ENCODE results near the gene BOLA1. TPM values are rescaled to one million over a fixed set of nuclear protein-coding genes. Genes with fewer than 3 reads are reported as not detected.

The BOLA1 gene
- total RNA-seq, 4 donors from 2014 or later, result 7.4 to 61.0 (median 31.5) TPM

DNA sequence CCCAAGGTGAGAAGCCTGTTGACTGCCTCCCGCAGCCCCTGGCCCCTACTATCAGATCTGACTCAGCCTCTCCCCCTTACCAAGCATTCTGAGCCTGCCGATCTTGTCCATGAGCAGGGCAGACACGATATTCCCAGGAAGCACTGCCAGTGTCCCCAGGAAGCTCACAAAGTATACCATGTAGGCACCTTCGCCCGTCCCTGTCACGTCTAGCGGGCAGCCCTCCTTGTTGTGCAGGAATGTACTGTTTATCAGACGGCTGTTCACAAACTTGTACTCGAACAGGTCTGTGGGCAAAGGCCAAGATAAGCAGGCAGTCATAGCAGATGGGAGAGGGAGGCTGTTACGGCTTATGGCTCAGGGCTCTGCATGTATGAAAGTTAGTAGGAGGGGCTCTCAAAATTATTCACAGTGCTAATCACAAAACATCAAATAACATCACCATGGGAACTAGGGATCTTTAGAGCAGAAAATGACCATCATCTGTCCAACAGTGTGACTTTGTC, 7.3 kb downstream of the BOLA1 start:
- WGBS, 2 donors (ENCODE audit: low coverage in 1 of 2), result 87% methylated on average over 10 of the region's 10 CpGs; no CpG with 5 or more reads in 1 of the 2 donors
- Histone ChIP-seq H3K9me3 (no peaks in the 10 kb centered on the region), H3K36me3 (no peaks in the 10 kb centered on the region), H3K27ac (no peak overlapping the region), H3K4me3 (no peak overlapping the region), H3K4me1 (no peaks in the 10 kb centered on the region), H3K27me3 (no peaks in the 10 kb centered on the region)
- in situ Hi-C loops (cut with MboI; ENCODE audit: low pct_ligation_motif_present in 1 of 4, low pct_unique_long_range_greater_than_20kb in 1 of 4, low sequenced_read_pairs in 3 of 4) (no loop called here), intact Hi-C loops (cut with DNase I; ENCODE audit: low total_unique reads) (no loop called here)
- no peak for DNase-seq
- no peak for TF ChIP-seq POLR2A (IDR thresholded peaks at IDR 0.05)
- TF ChIP-seq, protein P1, sequence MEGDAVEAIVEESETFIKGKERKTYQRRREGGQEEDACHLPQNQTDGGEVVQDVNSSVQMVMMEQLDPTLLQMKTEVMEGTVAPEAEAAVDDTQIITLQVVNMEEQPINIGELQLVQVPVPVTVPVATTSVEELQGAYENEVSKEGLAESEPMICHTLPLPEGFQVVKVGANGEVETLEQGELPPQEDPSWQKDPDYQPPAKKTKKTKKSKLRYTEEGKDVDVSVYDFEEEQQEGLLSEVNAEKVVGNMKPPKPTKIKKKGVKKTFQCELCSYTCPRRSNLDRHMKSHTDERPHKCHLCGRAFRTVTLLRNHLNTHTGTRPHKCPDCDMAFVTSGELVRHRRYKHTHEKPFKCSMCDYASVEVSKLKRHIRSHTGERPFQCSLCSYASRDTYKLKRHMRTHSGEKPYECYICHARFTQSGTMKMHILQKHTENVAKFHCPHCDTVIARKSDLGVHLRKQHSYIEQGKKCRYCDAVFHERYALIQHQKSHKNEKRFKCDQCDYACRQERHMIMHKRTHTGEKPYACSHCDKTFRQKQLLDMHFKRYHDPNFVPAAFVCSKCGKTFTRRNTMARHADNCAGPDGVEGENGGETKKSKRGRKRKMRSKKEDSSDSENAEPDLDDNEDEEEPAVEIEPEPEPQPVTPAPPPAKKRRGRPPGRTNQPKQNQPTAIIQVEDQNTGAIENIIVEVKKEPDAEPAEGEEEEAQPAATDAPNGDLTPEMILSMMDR (IDR thresholded peaks at IDR 0.05), result no peak
- no peak for TF ChIP-seq EP300 (IDR thresholded peaks at IDR 0.05; ENCODE audit: low read depth)
- TF ChIP-seq POLR2AphosphoS5 (IDR thresholded peaks at IDR 0.05), result no peak

DNA sequence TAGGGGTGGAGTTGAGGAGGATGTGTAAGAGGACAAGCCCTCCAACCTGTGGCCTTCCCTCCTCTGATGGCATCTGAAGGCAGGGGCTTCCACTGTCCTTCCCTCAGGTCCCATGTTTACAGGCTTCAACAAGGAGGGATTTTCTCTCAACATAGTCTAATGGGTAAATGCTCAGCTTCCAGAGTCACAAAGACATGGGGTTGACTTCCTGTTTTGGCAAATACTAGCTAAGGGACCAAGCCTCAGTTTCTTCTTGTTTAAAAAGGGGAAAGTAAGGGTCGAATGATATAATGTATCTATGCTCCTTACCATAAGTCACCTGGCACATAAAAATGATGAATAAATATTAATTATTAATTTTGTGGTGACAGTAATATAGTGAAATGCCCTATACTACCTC, 15.2 kb downstream of the BOLA1 start:
- Histone ChIP-seq H3K27ac (no peak overlapping the region), H3K4me1 (peaks cover 3 to 17% (median 5%) of the 10 kb centered on the region in 4 donors), H3K4me3 (no peak overlapping the region), H3K9me3 (no peaks in the 10 kb centered on the region), H3K27me3 (peaks cover 7% of the 10 kb centered on the region), H3K36me3 (no peaks in the 10 kb centered on the region)
- WGBS, 2 donors (ENCODE audit: low coverage in 1 of 2), result 71 to 90% methylated on average over 1 of the region's 1 CpG
- in situ Hi-C loops (cut with MboI; ENCODE audit: low pct_ligation_motif_present in 1 of 4, low pct_unique_long_range_greater_than_20kb in 1 of 4, low sequenced_read_pairs in 3 of 4) (no loop called here), intact Hi-C loops (cut with DNase I; ENCODE audit: low total_unique reads) (no loop called here)
- TF ChIP-seq, protein P1 (IDR thresholded peaks at IDR 0.05), result no peak
- TF ChIP-seq POLR2AphosphoS5 (IDR thresholded peaks at IDR 0.05) (no peak), EP300 (IDR thresholded peaks at IDR 0.05; ENCODE audit: low read depth) (no peak), POLR2A (IDR thresholded peaks at IDR 0.05) (no peak)
- no peak for DNase-seq

DNA sequence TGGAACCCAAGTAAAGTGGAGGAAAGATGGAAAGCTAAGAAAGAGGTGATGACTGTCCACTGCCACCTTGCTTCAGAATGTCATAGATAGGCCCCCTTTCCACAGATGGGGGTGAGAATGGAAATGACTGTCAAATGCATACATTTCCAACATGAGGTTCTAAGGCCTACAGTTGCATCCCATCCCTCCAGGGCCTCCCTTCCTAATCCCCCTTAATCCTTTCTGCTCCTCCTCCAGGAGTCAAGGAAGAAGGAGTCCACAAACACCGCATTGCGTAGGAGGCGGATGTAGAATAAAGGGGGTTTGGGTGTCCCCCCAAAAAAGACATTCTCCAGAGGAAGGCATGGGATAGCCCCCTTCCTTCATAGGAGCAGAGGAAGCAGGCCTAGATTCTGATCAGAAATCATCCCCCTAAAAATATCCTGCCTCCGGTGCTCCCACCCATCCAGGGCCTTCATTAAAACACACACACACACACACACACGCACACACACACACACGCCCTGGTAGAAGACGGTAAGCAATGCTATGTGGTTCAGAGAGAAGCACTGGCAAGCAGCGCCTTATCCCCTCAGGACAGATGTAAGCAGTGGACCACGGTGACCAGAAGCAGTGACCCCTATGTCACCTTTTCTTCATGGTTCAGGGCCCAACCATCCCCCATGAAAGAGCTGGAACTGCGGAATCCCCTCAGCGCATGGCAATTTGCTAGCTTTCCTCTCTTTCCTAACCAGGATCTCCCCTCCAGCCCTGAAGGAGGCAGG, 16.2 kb downstream of the BOLA1 start:
- WGBS, 2 donors (ENCODE audit: low coverage in 1 of 2), result 80 to 82% methylated on average over 3 to 11 of the region's 11 CpGs
- Histone ChIP-seq H3K36me3 (no peaks in the 10 kb centered on the region), H3K9me3 (no peaks in the 10 kb centered on the region), H3K4me3 (no peak overlapping the region), H3K27ac (no peak overlapping the region), H3K4me1 (peaks cover 3 to 17% (median 5%) of the 10 kb centered on the region in 4 donors), H3K27me3 (peaks cover 7% of the 10 kb centered on the region)
- no peak for TF ChIP-seq EP300 (IDR thresholded peaks at IDR 0.05; ENCODE audit: low read depth)
- TF ChIP-seq POLR2A (IDR thresholded peaks at IDR 0.05), result no peak
- TF ChIP-seq, protein P1 (IDR thresholded peaks at IDR 0.05), result no peak
- TF ChIP-seq POLR2AphosphoS5 (IDR thresholded peaks at IDR 0.05), result no peak
- no peak for DNase-seq
- in situ Hi-C loops (cut with MboI; ENCODE audit: low pct_ligation_motif_present in 1 of 4, low pct_unique_long_range_greater_than_20kb in 1 of 4, low sequenced_read_pairs in 3 of 4) (no loop called here), intact Hi-C loops (cut with DNase I; ENCODE audit: low total_unique reads) (no loop called here)

DNA sequence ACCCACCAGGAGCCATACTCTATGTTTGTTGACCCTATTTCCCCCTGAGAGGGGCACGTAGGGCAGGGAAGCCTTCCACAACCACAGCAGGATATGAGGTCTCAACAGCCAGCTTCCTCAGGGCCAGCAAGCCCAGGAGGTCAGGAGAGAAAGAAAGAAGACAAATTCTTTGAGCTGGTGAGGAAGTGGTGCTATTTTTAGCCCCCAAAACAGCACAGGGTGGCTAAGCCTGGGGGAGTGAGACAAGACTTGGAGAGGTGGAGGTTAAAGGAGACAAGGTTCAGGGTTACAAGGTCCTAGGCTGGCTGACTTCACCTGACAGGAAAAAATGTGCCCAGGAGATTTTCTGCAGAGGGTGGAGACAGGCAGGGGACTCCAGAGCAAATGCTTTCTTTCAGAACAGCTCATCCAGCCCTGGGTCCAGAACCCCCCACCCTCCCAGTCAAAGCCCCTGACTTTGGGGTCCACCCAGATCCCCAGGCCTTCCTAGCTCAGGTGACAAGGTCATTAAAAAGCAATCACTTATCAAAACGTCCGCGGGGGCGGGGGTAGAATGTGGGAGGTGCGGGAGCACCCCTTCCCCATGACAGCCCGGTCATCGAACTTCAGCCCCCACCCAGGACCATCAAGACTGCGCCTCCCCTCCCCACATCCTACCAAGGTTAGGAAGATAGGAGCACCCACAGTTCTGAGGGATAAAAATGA, 17.0 kb downstream of the BOLA1 start:
- Histone ChIP-seq H3K27me3 (peaks cover 7% of the 10 kb centered on the region), H3K27ac (peak overlapping the region in 1 of 4 donors; percentile 21), H3K4me1 (peaks cover 3 to 17% (median 5%) of the 10 kb centered on the region in 4 donors), H3K9me3 (no peaks in the 10 kb centered on the region), H3K36me3 (no peaks in the 10 kb centered on the region), H3K4me3 (peak overlapping the region in 1 of 4 donors; percentile 51)
- intact Hi-C loops (cut with DNase I; ENCODE audit: low total_unique reads), result no loop called here
- TF ChIP-seq POLR2A (IDR thresholded peaks at IDR 0.05) (no peak), EP300 (IDR thresholded peaks at IDR 0.05; ENCODE audit: low read depth) (no peak), POLR2AphosphoS5 (IDR thresholded peaks at IDR 0.05) (no peak)
- TF ChIP-seq, protein P1 (IDR thresholded peaks at IDR 0.05), result no peak
- in situ Hi-C loops (cut with MboI; ENCODE audit: low pct_ligation_motif_present in 1 of 4, low pct_unique_long_range_greater_than_20kb in 1 of 4, low sequenced_read_pairs in 3 of 4), result no loop called here
- 53% methylated on average over 9 of the region's 9 CpGs; no CpG with 5 or more reads in 1 of the 2 donors for WGBS, 2 donors (ENCODE audit: low coverage in 1 of 2)
- no peak for DNase-seq
